C4-2B (cell line): ENCODE data around the gene WDR7.

Experiments
- H3K27ac ChIP-seq: fragments of 450-650 bp; 2 replicates; pipeline ENCODE4 v1.5.1; 2017
- CTCF ChIP-seq: fragments of 450-650 bp; conservative IDR thresholded peaks from 2 replicates; pipeline ENCODE4 v1.5.1; 2017; ENCODE audit warnings: mild to moderate bottlenecking
- ZFX ChIP-seq: fragments of 450-650 bp; IDR thresholded peaks from 2 replicates; pipeline ENCODE4 v1.6.1; 2017

Gene WDR7

GRCh38 chr18:57062178-57062577 lies 411.0 kb downstream of the WDR7 start:
- H3K27ac ChIP-seq = no peak overlapping the region
- TF ChIP-seq CTCF (no peak), ZFX (no peak)

GRCh38 chr18:57062844-57063243 lies 411.7 kb downstream of the WDR7 start:
- no peak overlapping the region for H3K27ac ChIP-seq
- TF ChIP-seq CTCF (no peak), ZFX (no peak)

GRCh38 chr18:57063601-57064103 lies 412.5 kb downstream of the WDR7 start:
- TF ChIP-seq CTCF = no peak
- no peak for TF ChIP-seq ZFX
- no peak overlapping the region for H3K27ac ChIP-seq

- TF ChIP-seq ZFX = no peak
- no peak for TF ChIP-seq CTCF
These were observed 422.5 kb downstream of the WDR7 start for GRCh38 chr18:57073501-57074187.

GRCh38 chr18:57075716-57076400 lies 424.7 kb downstream of the WDR7 start:
- TF ChIP-seq ZFX (no peak), CTCF (no peak)
- H3K27ac ChIP-seq = no peak overlapping the region

More at GRCh38 chr18:57073501-57074187, 422.5 kb downstream of the WDR7 start:
- no peak overlapping the region for H3K27ac ChIP-seq

GRCh38 chr18:57077005-57077765 lies 426.0 kb downstream of the WDR7 start:
- no peak for TF ChIP-seq CTCF
- TF ChIP-seq ZFX = no peak
- H3K27ac ChIP-seq = no peak overlapping the region
